ENCODE measurements around the gene H6PD.

Gene H6PD

GRCh38 chr1:9200441-9200840 is 34.1 kb upstream of the H6PD start:
- POLR2A ChIA-PET, result no interaction called here
- 49% methylated on average over 6 of the region's 7 CpGs for WGBS (ENCODE audit: insufficient coverage)
- CTCF ChIA-PET, result interaction anchor here (0.9 to 3.1 kb wide), 9 partner anchors 24 to 89 kb away, joined by 3 to 8 read pairs (median 4); partner anchors contain the start of gene H6PD

DNA sequence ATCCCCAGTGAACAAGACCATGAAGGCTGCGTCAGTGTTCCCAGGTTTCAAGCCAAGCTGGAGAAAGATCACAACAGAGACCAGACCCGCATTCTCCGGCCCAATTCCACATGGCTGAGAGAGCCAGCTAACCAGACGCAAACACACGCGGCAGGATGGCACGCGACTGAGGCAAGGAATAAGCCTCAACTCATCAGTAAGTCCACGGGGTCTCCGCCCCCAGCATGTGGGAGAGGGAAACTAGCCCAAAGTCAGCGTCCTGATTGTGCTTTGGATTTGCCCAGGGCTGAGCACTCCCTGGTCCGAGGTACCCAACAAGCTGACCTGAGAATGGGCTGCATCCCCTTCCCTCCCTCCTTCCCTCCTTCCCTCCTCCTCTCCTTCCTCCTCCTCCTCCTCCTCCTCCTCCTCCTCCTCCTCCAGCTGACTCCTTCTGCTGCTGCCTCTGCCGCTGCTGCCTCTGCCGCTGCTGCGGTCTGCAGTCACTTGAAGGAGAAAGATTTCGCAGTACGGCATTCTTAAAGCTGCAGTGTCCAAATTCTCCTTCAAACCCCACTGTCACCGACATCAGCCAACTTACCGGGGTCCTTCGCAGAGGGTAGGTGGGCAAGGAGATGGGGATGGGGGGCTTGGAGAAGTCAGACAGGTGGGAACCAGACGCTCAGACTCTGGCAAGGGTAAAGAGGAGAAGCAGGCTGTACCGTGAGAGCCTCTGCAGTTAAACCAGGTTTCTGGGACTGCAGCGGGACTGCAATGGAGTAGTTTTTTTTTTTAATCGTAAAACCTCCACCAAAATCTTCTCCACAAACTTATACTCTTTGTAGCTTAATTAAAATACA is 33.0 kb upstream of the H6PD start:
- H3K27ac ChIP-seq (ENCODE audit: insufficient read depth in 1 of 2, low read depth in 1 of 2, low read length in 2 of 2, poor library complexity in 1 of 2, severe bottlenecking in 2 of 2), result no peak overlapping the region
- peaks cover 0 to 36% (median 22%) of the 10 kb centered on the region in 4 experiments for H3K4me1 ChIP-seq (ENCODE audit: control extremely low read depth in 1 of 4, control insufficient read depth in 4 of 4, insufficient read depth in 4 of 4, low read length in 3 of 4)
- peak in 2 of 3 donors; percentile 45 to 66 for DNase-seq
- 10% methylated on average over 10 of the region's 24 CpGs for WGBS (ENCODE audit: insufficient coverage)
- ChIA-PET POLR2A (no interaction called here), CTCF (interaction anchor here (0.8 to 3.1 kb wide), 11 partner anchors 21 to 91 kb away, joined by 3 to 8 read pairs (median 4); partner anchors contain the start of gene H6PD)
- H3K36me3 ChIP-seq (ENCODE audit: control insufficient read depth in 4 of 4, insufficient read depth in 4 of 4, low read length in 3 of 4), result no peaks in the 10 kb centered on the region
- peak overlapping the region in 3 of 7 experiments; percentile 6 to 47 (median 25) for H3K4me3 ChIP-seq (ENCODE audit: control insufficient read depth in 1 of 7, extremely low read depth in 1 of 7, insufficient read depth in 4 of 7, low read depth in 2 of 7, low read length in 6 of 7)
- H3K27me3 ChIP-seq (replicated peaks in 2 of 5; ENCODE audit: control insufficient read depth in 4 of 5, insufficient read depth in 5 of 5, low read length in 4 of 5), result peaks cover 4 to 87% (median 61%) of the 10 kb centered on the region in 5 experiments
- H3K9me3 ChIP-seq (ENCODE audit: control extremely low read depth in 1 of 5, control insufficient read depth in 4 of 5, insufficient read depth in 2 of 5, low read depth in 1 of 5, low read length in 4 of 5), result no peaks in the 10 kb centered on the region

More at GRCh38 chr1:9200441-9200840, 34.1 kb upstream of the H6PD start:
- DNase-seq, result no peak
- Histone ChIP-seq H3K4me3 (ENCODE audit: control insufficient read depth in 1 of 7, extremely low read depth in 1 of 7, insufficient read depth in 4 of 7, low read depth in 2 of 7, low read length in 6 of 7) (no peak overlapping the region), H3K4me1 (ENCODE audit: control extremely low read depth in 1 of 4, control insufficient read depth in 4 of 4, insufficient read depth in 4 of 4, low read length in 3 of 4) (peaks cover 0 to 44% (median 27%) of the 10 kb centered on the region in 4 experiments), H3K27ac (ENCODE audit: insufficient read depth in 1 of 2, low read depth in 1 of 2, low read length in 2 of 2, poor library complexity in 1 of 2, severe bottlenecking in 2 of 2) (no peak overlapping the region), H3K9me3 (ENCODE audit: control extremely low read depth in 1 of 5, control insufficient read depth in 4 of 5, insufficient read depth in 2 of 5, low read depth in 1 of 5, low read length in 4 of 5) (no peaks in the 10 kb centered on the region), H3K27me3 (replicated peaks in 2 of 5; ENCODE audit: control insufficient read depth in 4 of 5, insufficient read depth in 5 of 5, low read length in 4 of 5) (peaks cover 4 to 81% (median 52%) of the 10 kb centered on the region in 5 experiments), H3K36me3 (ENCODE audit: control insufficient read depth in 4 of 4, insufficient read depth in 4 of 4, low read length in 3 of 4) (no peaks in the 10 kb centered on the region)

GRCh38 chr1:9202240-9202870 is 32.2 kb upstream of the H6PD start:
- POLR2A ChIA-PET, result interaction anchor here (0.6 kb wide), 1 partner anchor 48 kb away, joined by 6 read pairs; no protein-coding TSS in a partner anchor

GRCh38 chr1:9203511-9203982 is 31.0 kb upstream of the H6PD start:
- no peaks in the 10 kb centered on the region for H3K36me3 ChIP-seq (ENCODE audit: control insufficient read depth in 4 of 4, insufficient read depth in 4 of 4, low read length in 3 of 4)
- ChIA-PET CTCF (no interaction called here), POLR2A (no interaction called here)
- no peak overlapping the region for H3K4me3 ChIP-seq (ENCODE audit: control insufficient read depth in 1 of 7, extremely low read depth in 1 of 7, insufficient read depth in 4 of 7, low read depth in 2 of 7, low read length in 6 of 7)
- H3K27ac ChIP-seq (ENCODE audit: insufficient read depth in 1 of 2, low read depth in 1 of 2, low read length in 2 of 2, poor library complexity in 1 of 2, severe bottlenecking in 2 of 2), result no peak overlapping the region
- peak; percentile 26 to 62 (median 50) for DNase-seq
- no peaks in the 10 kb centered on the region for H3K9me3 ChIP-seq (ENCODE audit: control extremely low read depth in 1 of 5, control insufficient read depth in 4 of 5, insufficient read depth in 2 of 5, low read depth in 1 of 5, low read length in 4 of 5)
- peaks cover 4 to 73% (median 48%) of the 10 kb centered on the region in 5 experiments for H3K27me3 ChIP-seq (replicated peaks in 2 of 5; ENCODE audit: control insufficient read depth in 4 of 5, insufficient read depth in 5 of 5, low read length in 4 of 5)
- 14% methylated on average over 8 of the region's 11 CpGs for WGBS (ENCODE audit: insufficient coverage)
- peaks cover 0 to 25% (median 16%) of the 10 kb centered on the region in 4 experiments for H3K4me1 ChIP-seq (ENCODE audit: control extremely low read depth in 1 of 4, control insufficient read depth in 4 of 4, insufficient read depth in 4 of 4, low read length in 3 of 4)

More at GRCh38 chr1:9202240-9202870, 32.2 kb upstream of the H6PD start:
- DNase-seq, result peak in 1 of 3 donors; percentile 22
- Histone ChIP-seq H3K27me3 (replicated peaks in 2 of 5; ENCODE audit: control insufficient read depth in 4 of 5, insufficient read depth in 5 of 5, low read length in 4 of 5) (peaks cover 4 to 83% (median 56%) of the 10 kb centered on the region in 5 experiments), H3K27ac (ENCODE audit: insufficient read depth in 1 of 2, low read depth in 1 of 2, low read length in 2 of 2, poor library complexity in 1 of 2, severe bottlenecking in 2 of 2) (no peak overlapping the region), H3K4me3 (ENCODE audit: control insufficient read depth in 1 of 7, extremely low read depth in 1 of 7, insufficient read depth in 4 of 7, low read depth in 2 of 7, low read length in 6 of 7) (no peak overlapping the region), H3K36me3 (ENCODE audit: control insufficient read depth in 4 of 4, insufficient read depth in 4 of 4, low read length in 3 of 4) (no peaks in the 10 kb centered on the region), H3K9me3 (ENCODE audit: control extremely low read depth in 1 of 5, control insufficient read depth in 4 of 5, insufficient read depth in 2 of 5, low read depth in 1 of 5, low read length in 4 of 5) (no peaks in the 10 kb centered on the region), H3K4me1 (ENCODE audit: control extremely low read depth in 1 of 4, control insufficient read depth in 4 of 4, insufficient read depth in 4 of 4, low read length in 3 of 4) (peaks cover 0 to 30% (median 18%) of the 10 kb centered on the region in 4 experiments)
- 4% methylated on average over 13 of the region's 15 CpGs for WGBS (ENCODE audit: insufficient coverage)
- CTCF ChIA-PET, result interaction anchor here (0.8 to 3.1 kb wide), 5 partner anchors 22 to 47 kb away, joined by 3 to 8 read pairs (median 4); no protein-coding TSS in a partner anchor

- Histone ChIP-seq H3K27me3 (replicated peaks in 2 of 5; ENCODE audit: control insufficient read depth in 4 of 5, insufficient read depth in 5 of 5, low read length in 4 of 5) (peaks cover 4 to 67% (median 44%) of the 10 kb centered on the region in 5 experiments), H3K4me3 (ENCODE audit: control insufficient read depth in 1 of 7, extremely low read depth in 1 of 7, insufficient read depth in 4 of 7, low read depth in 2 of 7, low read length in 6 of 7) (no peak overlapping the region), H3K9me3 (ENCODE audit: control extremely low read depth in 1 of 5, control insufficient read depth in 4 of 5, insufficient read depth in 2 of 5, low read depth in 1 of 5, low read length in 4 of 5) (no peaks in the 10 kb centered on the region), H3K36me3 (ENCODE audit: control insufficient read depth in 4 of 4, insufficient read depth in 4 of 4, low read length in 3 of 4) (no peaks in the 10 kb centered on the region), H3K27ac (ENCODE audit: insufficient read depth in 1 of 2, low read depth in 1 of 2, low read length in 2 of 2, poor library complexity in 1 of 2, severe bottlenecking in 2 of 2) (no peak overlapping the region), H3K4me1 (ENCODE audit: control extremely low read depth in 1 of 4, control insufficient read depth in 4 of 4, insufficient read depth in 4 of 4, low read length in 3 of 4) (peaks cover 0 to 25% (median 15%) of the 10 kb centered on the region in 4 experiments)
- ChIA-PET CTCF (no interaction called here), POLR2A (no interaction called here)
- DNase-seq, result no peak
- WGBS (ENCODE audit: insufficient coverage), result 91% methylated on average over 4 of the region's 7 CpGs
Measured at GRCh38 chr1:9204156-9204720, 30.3 kb upstream of the H6PD start.

DNA sequence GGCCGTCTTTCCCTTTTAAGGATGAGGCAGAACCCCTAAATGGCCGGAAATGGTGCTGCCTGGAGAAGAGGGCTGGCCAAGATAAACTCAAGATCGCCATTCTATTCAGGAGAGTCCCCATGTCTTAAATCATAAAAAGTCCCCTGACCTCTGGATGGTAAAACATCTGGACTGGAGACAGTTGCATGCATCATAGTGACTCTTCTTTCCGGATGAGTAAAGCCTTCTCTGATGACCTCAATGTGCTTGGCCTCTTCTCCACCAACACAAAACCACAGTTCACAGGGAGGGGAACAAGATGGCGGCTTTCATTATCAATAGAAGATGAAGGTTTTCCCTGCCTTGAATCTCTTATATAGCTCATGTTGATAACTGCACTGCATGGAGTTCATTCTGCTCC is 27.5 kb upstream of the H6PD start:
- ChIA-PET CTCF (no interaction called here), POLR2A (no interaction called here)
- DNase-seq, result no peak
- WGBS (ENCODE audit: insufficient coverage), result 96% methylated on average over 4 of the region's 5 CpGs
- Histone ChIP-seq H3K27ac (ENCODE audit: insufficient read depth in 1 of 2, low read depth in 1 of 2, low read length in 2 of 2, poor library complexity in 1 of 2, severe bottlenecking in 2 of 2) (no peak overlapping the region), H3K36me3 (ENCODE audit: control insufficient read depth in 4 of 4, insufficient read depth in 4 of 4, low read length in 3 of 4) (no peaks in the 10 kb centered on the region), H3K9me3 (ENCODE audit: control extremely low read depth in 1 of 5, control insufficient read depth in 4 of 5, insufficient read depth in 2 of 5, low read depth in 1 of 5, low read length in 4 of 5) (no peaks in the 10 kb centered on the region), H3K27me3 (replicated peaks in 2 of 5; ENCODE audit: control insufficient read depth in 4 of 5, insufficient read depth in 5 of 5, low read length in 4 of 5) (peaks cover 4 to 39% (median 27%) of the 10 kb centered on the region in 5 experiments), H3K4me1 (ENCODE audit: control extremely low read depth in 1 of 4, control insufficient read depth in 4 of 4, insufficient read depth in 4 of 4, low read length in 3 of 4) (peaks cover 0 to 10% (median 5%) of the 10 kb centered on the region in 4 experiments), H3K4me3 (ENCODE audit: control insufficient read depth in 1 of 7, extremely low read depth in 1 of 7, insufficient read depth in 4 of 7, low read depth in 2 of 7, low read length in 6 of 7) (no peak overlapping the region)
